ENCODE results near the gene DAB2IP. TPM values are rescaled to one million over a fixed set of nuclear protein-coding genes. Genes with fewer than 3 reads are reported as not detected.
"Not testable (repeated sequence)": the region's sequence is repeated elsewhere in the genome, so short reads cannot be mapped to it uniquely, and the experiment has no call there.

DAB2IP gene
- total and polyA plus RNA-seq, 2 of the 4 experiments (the other 2 are of a cell fraction): 5.6 to 17.2 TPM

DNA sequence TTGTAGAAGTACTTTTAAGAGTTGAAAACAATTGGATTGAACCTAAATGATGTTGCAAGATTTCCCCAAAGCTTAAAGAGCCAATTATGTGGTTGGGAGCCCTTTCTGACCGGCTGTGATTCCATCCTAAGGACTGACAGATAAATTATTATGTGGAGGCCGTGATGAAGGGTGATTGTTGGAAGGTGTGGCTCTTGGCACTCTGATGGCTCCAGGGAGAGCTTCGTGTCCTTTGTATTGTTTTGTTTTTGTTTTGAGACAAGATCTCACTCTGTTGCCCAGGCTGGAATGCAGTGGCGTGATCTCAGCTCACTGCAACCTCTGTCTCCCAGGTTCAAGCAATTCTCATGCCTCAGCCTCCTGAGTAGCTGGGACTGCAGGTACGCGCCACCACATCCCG lies 32.5 kb upstream of the DAB2IP start:
- H2BK120ac ChIP-seq (ENCODE audit: low read depth, low read length); DNase-seq; H3K27ac ChIP-seq (ENCODE audit: insufficient read depth, low read length); H3K4me2 ChIP-seq (ENCODE audit: low read depth, low read length); H3K79me1 ChIP-seq (ENCODE audit: low read depth in 1 of 2, low read length in 2 of 2); H2AK9ac ChIP-seq (replicated peaks; ENCODE audit: low read depth, low read length, poor library complexity); H3K14ac ChIP-seq (replicated peaks; ENCODE audit: low read depth, low read length); H4K91ac ChIP-seq (ENCODE audit: insufficient read depth, low read depth, low read length); H3K18ac ChIP-seq (ENCODE audit: low read depth, low read length); dilution Hi-C loops (cut with HindIII; ENCODE audit: low sequenced_read_pairs, unreplicated experiment); H3K36me3 ChIP-seq (ENCODE audit: control insufficient read depth, insufficient read depth, low read length); H3K4ac ChIP-seq (ENCODE audit: low read depth, low read length); H2AFZ ChIP-seq (replicated peaks; ENCODE audit: low read length, poor library complexity); H3K4me1 ChIP-seq (ENCODE audit: control insufficient read depth, insufficient read depth, low read length); H3K4me3 ChIP-seq (ENCODE audit: insufficient read depth, low read depth, low read length); POLR2A ChIA-PET (ENCODE audit: unreplicated experiment); H3K27me3 ChIP-seq (ENCODE audit: control insufficient read depth, insufficient read depth, low read length); H3K9me1 ChIP-seq (ENCODE audit: insufficient read depth, low read length); H3K9me3 ChIP-seq (ENCODE audit: control insufficient read depth, insufficient read depth, low read length); H3K9ac ChIP-seq (ENCODE audit: low read depth, low read length); CTCF ChIA-PET; BruUV-seq (replicated peaks); H3K56ac ChIP-seq (ENCODE audit: extremely low read depth, insufficient read depth, low read length); H2BK20ac ChIP-seq (ENCODE audit: low read depth, low read length); ATAC-seq (ENCODE audit: low read depth); H2BK15ac ChIP-seq (ENCODE audit: low read depth, low read length); H2BK5ac ChIP-seq (ENCODE audit: low read depth, low read length, poor library complexity, severe bottlenecking); H2AK5ac ChIP-seq (ENCODE audit: low read depth, low read length); H4K8ac ChIP-seq (ENCODE audit: low read depth in 2 of 2, low read length in 2 of 2); H4K5ac ChIP-seq (ENCODE audit: low read depth, low read length); H3K23ac ChIP-seq (ENCODE audit: low read depth, low read length); in situ Hi-C loops (cut with MboI; ENCODE audit: low sequenced_read_pairs): not testable (repeated sequence)
- intact Hi-C loops (cut with micrococcal nuclease): loop anchor here (1.0 kb wide), 1 partner anchor 58 kb away; no protein-coding TSS in a partner anchor
- peaks cover 10% of the 10 kb centered on the region; the same call in 1 of the 2 replicates for H4K20me1 ChIP-seq (ENCODE audit: insufficient read depth, low read length)
- 80% methylated on average over 1 of the region's 7 CpGs; no CpG with 5 or more reads in 1 of the 2 experiments for WGBS, 2 experiments (ENCODE audit: extremely low coverage in 2 of 2, insufficient read length in 1 of 2)
